ENCODE measurements around the gene BOD1L1.

BOD1L1 gene

DNA sequence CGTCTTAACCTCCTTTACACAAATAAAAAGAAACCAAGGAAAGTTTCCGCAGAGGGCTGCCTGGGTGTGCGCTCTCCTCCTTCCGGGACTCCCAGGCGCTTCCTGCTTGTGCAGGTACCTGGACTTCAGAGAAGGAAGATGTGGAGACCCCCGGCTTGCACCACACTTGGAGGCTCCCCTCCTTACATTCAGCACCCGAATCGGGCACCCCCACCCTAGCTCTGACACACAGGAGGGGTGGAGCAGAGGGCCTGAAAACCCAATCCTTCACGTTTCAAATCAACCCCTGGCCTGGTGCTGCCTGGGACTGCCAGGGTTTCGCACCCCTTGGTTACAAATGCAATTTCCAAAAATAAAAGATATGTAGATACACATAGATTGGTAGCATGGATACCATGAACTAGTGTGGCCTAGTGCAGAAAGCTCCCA is 86.3 kb downstream of the BOD1L1 start:
- H3K9me2 ChIP-seq (ENCODE audit: low read depth, low read length), result no peaks in the 10 kb centered on the region
- H3K36me3 ChIP-seq (ENCODE audit: insufficient read depth, low read length), result no peaks in the 10 kb centered on the region
- TF ChIP-seq, protein P1, sequence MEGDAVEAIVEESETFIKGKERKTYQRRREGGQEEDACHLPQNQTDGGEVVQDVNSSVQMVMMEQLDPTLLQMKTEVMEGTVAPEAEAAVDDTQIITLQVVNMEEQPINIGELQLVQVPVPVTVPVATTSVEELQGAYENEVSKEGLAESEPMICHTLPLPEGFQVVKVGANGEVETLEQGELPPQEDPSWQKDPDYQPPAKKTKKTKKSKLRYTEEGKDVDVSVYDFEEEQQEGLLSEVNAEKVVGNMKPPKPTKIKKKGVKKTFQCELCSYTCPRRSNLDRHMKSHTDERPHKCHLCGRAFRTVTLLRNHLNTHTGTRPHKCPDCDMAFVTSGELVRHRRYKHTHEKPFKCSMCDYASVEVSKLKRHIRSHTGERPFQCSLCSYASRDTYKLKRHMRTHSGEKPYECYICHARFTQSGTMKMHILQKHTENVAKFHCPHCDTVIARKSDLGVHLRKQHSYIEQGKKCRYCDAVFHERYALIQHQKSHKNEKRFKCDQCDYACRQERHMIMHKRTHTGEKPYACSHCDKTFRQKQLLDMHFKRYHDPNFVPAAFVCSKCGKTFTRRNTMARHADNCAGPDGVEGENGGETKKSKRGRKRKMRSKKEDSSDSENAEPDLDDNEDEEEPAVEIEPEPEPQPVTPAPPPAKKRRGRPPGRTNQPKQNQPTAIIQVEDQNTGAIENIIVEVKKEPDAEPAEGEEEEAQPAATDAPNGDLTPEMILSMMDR (IDR thresholded peaks at IDR 0.05; ENCODE audit: low read length), result no peak
- TF ChIP-seq EZH2 (IDR thresholded peaks at IDR 0.05; ENCODE audit: borderline replicate concordance, low read length), result no peak
- H4K20me1 ChIP-seq (ENCODE audit: insufficient read depth, low read length), result no peaks in the 10 kb centered on the region
- no peak overlapping the region for H3K27ac ChIP-seq (ENCODE audit: low read depth, low read length, poor library complexity, severe bottlenecking)
- H3F3A ChIP-seq (ENCODE audit: insufficient read depth, low read length), result no peaks in the 10 kb centered on the region
- H2AFZ ChIP-seq (ENCODE audit: low read length), result no peak overlapping the region
- no peak overlapping the region for H3K9ac ChIP-seq (ENCODE audit: low read length)
- H3K4me1 ChIP-seq (ENCODE audit: insufficient read depth, low read length, severe bottlenecking), result no peaks in the 10 kb centered on the region
- no peak overlapping the region for H3K4me2 ChIP-seq (ENCODE audit: low read length)
- H3K79me2 ChIP-seq (ENCODE audit: insufficient read depth, low read length), result no peaks in the 10 kb centered on the region
- no peak overlapping the region for H3K4me3 ChIP-seq (ENCODE audit: low read depth, low read length, poor library complexity, severe bottlenecking)
- no peaks in the 10 kb centered on the region for H3K27me3 ChIP-seq (ENCODE audit: insufficient read depth, low read length)
- H3K9me3 ChIP-seq (ENCODE audit: low read length), result no peaks in the 10 kb centered on the region

- H3K27me3 ChIP-seq (ENCODE audit: insufficient read depth, low read length), result no peaks in the 10 kb centered on the region
- H3K36me3 ChIP-seq (ENCODE audit: insufficient read depth, low read length), result no peaks in the 10 kb centered on the region
- H3K27ac ChIP-seq (ENCODE audit: low read depth, low read length, poor library complexity, severe bottlenecking), result no peak overlapping the region
- no peak overlapping the region for H3K9ac ChIP-seq (ENCODE audit: low read length)
- H3F3A ChIP-seq (ENCODE audit: insufficient read depth, low read length), result no peaks in the 10 kb centered on the region
- no peaks in the 10 kb centered on the region for H3K4me1 ChIP-seq (ENCODE audit: insufficient read depth, low read length, severe bottlenecking)
- no peaks in the 10 kb centered on the region for H4K20me1 ChIP-seq (ENCODE audit: insufficient read depth, low read length)
- TF ChIP-seq, protein P1 (IDR thresholded peaks at IDR 0.05; ENCODE audit: low read length), result no peak
- TF ChIP-seq EZH2 (IDR thresholded peaks at IDR 0.05; ENCODE audit: borderline replicate concordance, low read length), result no peak
- H3K4me2 ChIP-seq (ENCODE audit: low read length), result no peak overlapping the region
- no peaks in the 10 kb centered on the region for H3K79me2 ChIP-seq (ENCODE audit: insufficient read depth, low read length)
- no peaks in the 10 kb centered on the region for H3K9me2 ChIP-seq (ENCODE audit: low read depth, low read length)
- no peak overlapping the region for H2AFZ ChIP-seq (ENCODE audit: low read length)
- H3K4me3 ChIP-seq (ENCODE audit: low read depth, low read length, poor library complexity, severe bottlenecking), result no peak overlapping the region
- H3K9me3 ChIP-seq (ENCODE audit: low read length), result no peaks in the 10 kb centered on the region
Observed at GRCh38 chr4:13540446-13541175, 86.9 kb downstream of the BOD1L1 start.

DNA sequence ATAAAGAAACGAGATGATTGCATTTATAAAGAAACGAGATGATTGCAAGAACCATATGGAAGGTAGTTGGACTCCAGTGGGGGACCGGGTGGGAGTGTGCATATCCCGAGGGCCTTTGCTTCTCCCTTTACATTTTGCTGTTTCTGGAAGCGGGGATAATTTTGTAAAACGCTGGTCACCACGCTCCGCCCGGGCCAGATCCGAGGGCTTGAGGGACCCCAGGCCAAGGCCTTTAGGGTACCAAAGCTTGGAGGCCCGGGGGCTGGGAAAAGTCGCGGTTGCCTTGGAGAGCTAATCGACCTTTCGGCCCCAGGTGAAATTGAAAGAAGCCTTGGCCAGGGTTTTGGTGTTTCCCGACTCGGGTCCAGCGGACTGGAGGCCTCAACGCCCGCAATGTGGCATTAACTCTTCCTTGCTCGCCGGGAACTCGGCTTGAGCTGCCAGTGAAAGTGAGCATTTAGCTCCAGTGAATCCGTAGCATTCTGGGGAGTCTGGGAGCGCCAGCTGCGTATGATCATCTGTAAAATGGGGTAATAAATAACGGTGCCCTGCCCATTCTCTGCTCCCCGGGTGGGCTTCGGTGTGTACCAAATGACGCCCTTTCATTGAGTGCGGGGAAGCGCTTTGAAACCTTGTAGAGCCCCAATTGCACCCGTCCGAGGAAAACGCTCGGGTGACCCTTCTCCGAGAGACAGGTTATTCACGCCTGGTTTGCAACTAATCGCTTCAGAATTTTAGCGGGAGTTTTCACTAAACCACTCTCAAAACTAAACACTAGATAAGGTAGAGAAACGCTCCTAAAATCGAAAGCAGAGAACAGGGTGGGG is 87.7 kb downstream of the BOD1L1 start:
- no peaks in the 10 kb centered on the region for H3F3A ChIP-seq (ENCODE audit: insufficient read depth, low read length)
- H3K27ac ChIP-seq (ENCODE audit: low read depth, low read length, poor library complexity, severe bottlenecking), result no peak overlapping the region
- TF ChIP-seq, protein P1 (IDR thresholded peaks at IDR 0.05; ENCODE audit: low read length), result no peak
- TF ChIP-seq EZH2 (IDR thresholded peaks at IDR 0.05; ENCODE audit: borderline replicate concordance, low read length), result no peak
- no peak overlapping the region for H2AFZ ChIP-seq (ENCODE audit: low read length)
- no peaks in the 10 kb centered on the region for H4K20me1 ChIP-seq (ENCODE audit: insufficient read depth, low read length)
- no peak overlapping the region for H3K9ac ChIP-seq (ENCODE audit: low read length)
- H3K27me3 ChIP-seq (ENCODE audit: insufficient read depth, low read length), result no peaks in the 10 kb centered on the region
- no peaks in the 10 kb centered on the region for H3K79me2 ChIP-seq (ENCODE audit: insufficient read depth, low read length)
- H3K4me2 ChIP-seq (ENCODE audit: low read length), result no peak overlapping the region
- no peaks in the 10 kb centered on the region for H3K9me2 ChIP-seq (ENCODE audit: low read depth, low read length)
- no peak overlapping the region for H3K4me3 ChIP-seq (ENCODE audit: low read depth, low read length, poor library complexity, severe bottlenecking)
- no peaks in the 10 kb centered on the region for H3K36me3 ChIP-seq (ENCODE audit: insufficient read depth, low read length)
- H3K4me1 ChIP-seq (ENCODE audit: insufficient read depth, low read length, severe bottlenecking), result no peaks in the 10 kb centered on the region
- no peaks in the 10 kb centered on the region for H3K9me3 ChIP-seq (ENCODE audit: low read length)
